WERI-Rb-1 (cell line): ENCODE results near the gene UBE2D3.

Experiments
- DNase-seq: peaks from one replicate; pipeline ENCODE4 v3.0.0-alpha.2; 2020
- H3K27ac ChIP-seq: fragments of 250-450 bp; sonication (Bioruptor Pico); 2 replicates; pipeline ENCODE4 v1.5.1; 2020; ENCODE audit warnings: mild to moderate bottlenecking, moderate library complexity
- H3K27me3 ChIP-seq: fragments of 250-450 bp; sonication (Bioruptor Pico); 2 replicates; pipeline ENCODE4 v1.5.1; 2021; ENCODE audit warnings: mild to moderate bottlenecking, low read depth, moderate library complexity; ENCODE audit not compliant: insufficient read depth, severe bottlenecking
- H3K36me3 ChIP-seq: fragments of 250-450 bp; sonication (Bioruptor Pico); 2 replicates; pipeline ENCODE4 v1.5.1; 2020; ENCODE audit warnings: mild to moderate bottlenecking, moderate library complexity
- H3K4me3 ChIP-seq: 2 replicates; pipeline ENCODE4 v1.5.1; 2011; ENCODE audit warnings: low read depth, mild to moderate bottlenecking, control low read depth, low read length
- H3K9me3 ChIP-seq: fragments of 250-450 bp; sonication (Bioruptor Pico); 2 replicates; pipeline ENCODE4 v1.5.1; 2021; ENCODE audit warnings: mild to moderate bottlenecking, moderate library complexity; ENCODE audit not compliant: severe bottlenecking
- TF ChIP-seq, protein P1 (sequence below): IDR thresholded peaks from 2 replicates; pipeline ENCODE4 v1.5.1; 2011; ENCODE audit warnings: low read depth, mild to moderate bottlenecking, control low read depth, inconsistent platforms, low read length

Gene UBE2D3

GRCh38 chr4:102783006-102783405 lies 44.3 kb downstream of the UBE2D3 start:
- TF ChIP-seq, protein P1, sequence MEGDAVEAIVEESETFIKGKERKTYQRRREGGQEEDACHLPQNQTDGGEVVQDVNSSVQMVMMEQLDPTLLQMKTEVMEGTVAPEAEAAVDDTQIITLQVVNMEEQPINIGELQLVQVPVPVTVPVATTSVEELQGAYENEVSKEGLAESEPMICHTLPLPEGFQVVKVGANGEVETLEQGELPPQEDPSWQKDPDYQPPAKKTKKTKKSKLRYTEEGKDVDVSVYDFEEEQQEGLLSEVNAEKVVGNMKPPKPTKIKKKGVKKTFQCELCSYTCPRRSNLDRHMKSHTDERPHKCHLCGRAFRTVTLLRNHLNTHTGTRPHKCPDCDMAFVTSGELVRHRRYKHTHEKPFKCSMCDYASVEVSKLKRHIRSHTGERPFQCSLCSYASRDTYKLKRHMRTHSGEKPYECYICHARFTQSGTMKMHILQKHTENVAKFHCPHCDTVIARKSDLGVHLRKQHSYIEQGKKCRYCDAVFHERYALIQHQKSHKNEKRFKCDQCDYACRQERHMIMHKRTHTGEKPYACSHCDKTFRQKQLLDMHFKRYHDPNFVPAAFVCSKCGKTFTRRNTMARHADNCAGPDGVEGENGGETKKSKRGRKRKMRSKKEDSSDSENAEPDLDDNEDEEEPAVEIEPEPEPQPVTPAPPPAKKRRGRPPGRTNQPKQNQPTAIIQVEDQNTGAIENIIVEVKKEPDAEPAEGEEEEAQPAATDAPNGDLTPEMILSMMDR, result no peak
- Histone ChIP-seq H3K9me3 (no peaks in the 10 kb centered on the region), H3K27ac (no peak overlapping the region), H3K36me3 (no peaks in the 10 kb centered on the region), H3K27me3 (no peaks in the 10 kb centered on the region), H3K4me3 (no peak overlapping the region)
- DNase-seq, result no peak

DNA sequence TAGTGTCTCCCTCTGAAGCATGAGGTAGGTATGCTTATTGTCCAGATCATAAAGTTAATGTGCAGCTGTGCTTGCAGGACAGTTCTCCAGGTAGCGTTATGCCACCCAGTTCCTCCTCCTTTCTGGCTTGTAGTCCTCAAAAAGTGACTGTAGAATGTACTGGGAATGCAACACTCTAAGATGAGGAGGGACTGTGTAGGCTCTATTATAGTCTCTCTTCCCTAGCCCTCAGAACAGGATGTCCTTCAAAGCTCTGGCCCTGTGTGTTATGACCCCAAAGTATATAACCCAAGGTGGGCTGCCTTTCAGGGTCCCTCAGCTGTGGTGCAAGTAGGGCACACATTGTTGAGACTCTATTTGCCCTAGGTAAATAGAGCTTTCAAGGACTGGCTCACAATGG lies 45.8 kb downstream of the UBE2D3 start:
- TF ChIP-seq, protein P1, result no peak
- DNase-seq, result no peak
- Histone ChIP-seq H3K27ac (no peak overlapping the region), H3K36me3 (no peaks in the 10 kb centered on the region), H3K4me3 (no peak overlapping the region), H3K27me3 (no peaks in the 10 kb centered on the region), H3K9me3 (no peaks in the 10 kb centered on the region)

- Histone ChIP-seq H3K4me3 (no peak overlapping the region), H3K36me3 (no peaks in the 10 kb centered on the region), H3K27me3 (no peaks in the 10 kb centered on the region), H3K27ac (no peak overlapping the region), H3K9me3 (no peaks in the 10 kb centered on the region)
- TF ChIP-seq, protein P1, result no peak
- DNase-seq, result no peak
Measured at GRCh38 chr4:102780476-102781144, 46.7 kb downstream of the UBE2D3 start.

DNA sequence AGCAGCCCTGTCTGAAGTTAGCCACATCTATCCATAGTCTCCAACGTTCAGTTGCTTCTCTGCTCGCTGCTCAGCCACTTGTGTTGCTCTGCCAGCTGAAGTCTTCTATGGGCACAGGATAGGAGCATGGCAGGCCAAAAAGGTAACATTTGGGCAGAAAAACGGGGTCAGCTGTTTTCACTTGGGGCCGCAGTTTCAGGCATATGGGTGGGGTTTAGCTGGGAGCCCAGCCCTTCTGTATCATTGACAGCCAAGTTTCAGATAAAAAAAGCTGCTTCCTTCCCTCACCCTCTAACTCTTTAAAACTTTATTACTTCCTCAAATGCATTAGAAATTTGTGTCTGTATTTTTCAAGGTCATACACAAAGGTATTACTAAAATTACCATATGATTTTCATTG lies 48.1 kb downstream of the UBE2D3 start:
- H3K36me3 ChIP-seq, result no peaks in the 10 kb centered on the region
- DNase-seq, result no peak
- no peaks in the 10 kb centered on the region for H3K27me3 ChIP-seq
- no peak overlapping the region for H3K27ac ChIP-seq
- H3K9me3 ChIP-seq, result no peaks in the 10 kb centered on the region
- TF ChIP-seq, protein P1, result no peak
- H3K4me3 ChIP-seq, result no peak overlapping the region

GRCh38 chr4:102778720-102779119 lies 48.6 kb downstream of the UBE2D3 start:
- DNase-seq, result no peak
- Histone ChIP-seq H3K27ac (no peak overlapping the region), H3K9me3 (no peaks in the 10 kb centered on the region), H3K27me3 (no peaks in the 10 kb centered on the region), H3K36me3 (no peaks in the 10 kb centered on the region), H3K4me3 (no peak overlapping the region)
- TF ChIP-seq, protein P1, result no peak

GRCh38 chr4:102775805-102776204 lies 51.5 kb downstream of the UBE2D3 start:
- H3K27ac ChIP-seq, result no peak overlapping the region
- H3K27me3 ChIP-seq, result no peaks in the 10 kb centered on the region
- no peaks in the 10 kb centered on the region for H3K36me3 ChIP-seq
- H3K9me3 ChIP-seq, result no peaks in the 10 kb centered on the region
- DNase-seq, result no peak
- TF ChIP-seq, protein P1, result no peak
- H3K4me3 ChIP-seq, result no peak overlapping the region
